Activated CD8-positive, alpha-beta T cell treated with anti-CD3 and anti-CD28 coated beads, Interleukin-2, amount 10 ng/mL, durations not matched to agents 7 days and 5 days (primary cell): ENCODE data around the gene TOX2. TPM values are rescaled to one million over a fixed set of nuclear protein-coding genes. Genes with fewer than 3 reads are reported as not detected.

Source experiments
- ATAC-seq: fragments of 150-1000 bp; cut with Tn5 transposase; one replicate; pipeline ENCODE4 v1.10.0; 2021; ENCODE audit warnings: moderate library complexity
- CTCF ChIA-PET: fragments of 350-600 bp; sonication (Branson Sonifier 250); formaldehyde crosslinking; loops from one replicate; lab custom pipeline; 2021; ENCODE audit warnings: antibody characterized with exemption; lab: Charles Lee
- POLR2A ChIA-PET: fragments of 350-600 bp; sonication (Branson Sonifier 250); formaldehyde crosslinking; loops from one replicate; lab custom pipeline; 2021; ENCODE audit warnings: antibody characterized with exemption; lab: Charles Lee
- DNase-seq: peaks from one replicate; pipeline ENCODE4 v3.0.0-alpha.2; 2020
- H3K27ac Mint-ChIP-seq: one replicate; pipeline ENCODE4 v1.8.0; 2021; ENCODE audit warnings: mild to moderate bottlenecking, mixed read lengths
- H3K27me3 Mint-ChIP-seq: one replicate; pipeline ENCODE4 v1.8.0; 2021; ENCODE audit warnings: low read depth, mixed read lengths
- H3K36me3 Mint-ChIP-seq: one replicate; pipeline ENCODE4 v1.8.0; 2021; ENCODE audit warnings: low read depth, mixed read lengths
- H3K4me1 Mint-ChIP-seq: one replicate; pipeline ENCODE4 v1.8.0; 2021; ENCODE audit warnings: low read depth, mixed read lengths
- H3K4me3 Mint-ChIP-seq: one replicate; pipeline ENCODE4 v1.8.0; 2021; ENCODE audit warnings: mild to moderate bottlenecking, mixed read lengths
- H3K9me3 Mint-ChIP-seq: one replicate; pipeline ENCODE4 v1.8.0; 2022; ENCODE audit warnings: mixed read lengths; ENCODE audit not compliant: insufficient read depth
- total RNA-seq, 2 experiments: library from RNA; stranded (reverse); gene quantifications; one replicate each; pipeline ENCODE4 v1.2.3, GENCODE V29; 2021

The TOX2 gene
- total RNA-seq, 2 experiments from 2014 or later = 0.31 to 0.61 TPM

- DNase-seq = peak; percentile 64
- POLR2A ChIA-PET = interaction anchor here (1.3 to 3.3 kb wide), 6 partner anchors 9 to 613 kb away, joined by 3 to 22 read pairs (median 6); no protein-coding TSS in a partner anchor
- Mint-ChIP-seq H3K9me3 (no peaks in the 10 kb centered on the region), H3K27me3 (peaks cover 14% of the 10 kb centered on the region), H3K27ac (peak overlapping the region; percentile 93), H3K36me3 (no peaks in the 10 kb centered on the region), H3K4me3 (peak overlapping the region; percentile 72), H3K4me1 (peaks cover 84% of the 10 kb centered on the region)
- CTCF ChIA-PET = interaction anchor here (1.2 to 3.8 kb wide), 6 partner anchors 10 to 320 kb away, joined by 3 to 19 read pairs (median 12); no protein-coding TSS in a partner anchor
- peak; percentile 34 for ATAC-seq
Measured at GRCh38 chr20:44070139-44070900, 155.7 kb downstream of the TOX2 start.

GRCh38 chr20:44071057-44071456 is 156.4 kb downstream of the TOX2 start:
- DNase-seq = no peak
- peaks cover 12% of the 10 kb centered on the region for H3K27me3 Mint-ChIP-seq
- H3K9me3 Mint-ChIP-seq = no peaks in the 10 kb centered on the region
- peaks cover 84% of the 10 kb centered on the region for H3K4me1 Mint-ChIP-seq
- ChIA-PET CTCF (interaction anchor here (1.9 to 3.8 kb wide), 4 partner anchors 10 to 321 kb away, joined by 8 to 19 read pairs (median 12); no protein-coding TSS in a partner anchor), POLR2A (interaction anchor here (1.3 to 3.3 kb wide), 2 partner anchors 320 to 614 kb away, joined by 4 to 22 read pairs; no protein-coding TSS in a partner anchor)
- ATAC-seq = no peak
- H3K27ac Mint-ChIP-seq = no peak overlapping the region
- no peaks in the 10 kb centered on the region for H3K36me3 Mint-ChIP-seq
- no peak overlapping the region for H3K4me3 Mint-ChIP-seq

GRCh38 chr20:44071526-44072111 is 157.0 kb downstream of the TOX2 start:
- Mint-ChIP-seq H3K4me3 (no peak overlapping the region), H3K9me3 (no peaks in the 10 kb centered on the region), H3K27me3 (peaks cover 12% of the 10 kb centered on the region), H3K36me3 (no peaks in the 10 kb centered on the region), H3K27ac (peak overlapping the region; percentile 60), H3K4me1 (peaks cover 80% of the 10 kb centered on the region)
- POLR2A ChIA-PET = interaction anchor here (0.7 to 3.3 kb wide), 3 partner anchors 8 to 321 kb away, joined by 3 to 22 read pairs (median 3); no protein-coding TSS in a partner anchor
- no peak for ATAC-seq
- no peak for DNase-seq
- CTCF ChIA-PET = interaction anchor here (1.0 to 3.8 kb wide), 4 partner anchors 9 to 322 kb away, joined by 6 to 19 read pairs (median 8); no protein-coding TSS in a partner anchor

GRCh38 chr20:44072384-44072783 is 157.7 kb downstream of the TOX2 start:
- no peak for DNase-seq
- ChIA-PET CTCF (interaction anchor here (1.0 to 2.1 kb wide), 4 partner anchors 8 to 322 kb away, joined by 3 to 9 read pairs (median 7); no protein-coding TSS in a partner anchor), POLR2A (interaction anchor here (0.7 to 1.0 kb wide), 2 partner anchors 8 kb away, joined by 3 read pairs; no protein-coding TSS in a partner anchor)
- Mint-ChIP-seq H3K36me3 (no peaks in the 10 kb centered on the region), H3K4me1 (peaks cover 76% of the 10 kb centered on the region), H3K27me3 (peaks cover 10% of the 10 kb centered on the region), H3K4me3 (no peak overlapping the region), H3K9me3 (no peaks in the 10 kb centered on the region), H3K27ac (no peak overlapping the region)
- ATAC-seq = no peak

GRCh38 chr20:44073011-44073674 is 158.5 kb downstream of the TOX2 start:
- no peaks in the 10 kb centered on the region for H3K9me3 Mint-ChIP-seq
- DNase-seq (no peak), ATAC-seq (no peak)
- ChIA-PET POLR2A (no interaction called here), CTCF (interaction anchor here (1.0 to 2.1 kb wide), 4 partner anchors 16 to 323 kb away, joined by 3 to 9 read pairs (median 6); no protein-coding TSS in a partner anchor)
- H3K4me3 Mint-ChIP-seq = no peak overlapping the region
- H3K36me3 Mint-ChIP-seq = no peaks in the 10 kb centered on the region
- H3K4me1 Mint-ChIP-seq = peaks cover 69% of the 10 kb centered on the region
- H3K27me3 Mint-ChIP-seq = peaks cover 8% of the 10 kb centered on the region
- no peak overlapping the region for H3K27ac Mint-ChIP-seq

- ChIA-PET CTCF (interaction anchor here (0.8 to 1.6 kb wide), 2 partner anchors 116 to 323 kb away, joined by 3 to 4 read pairs; no protein-coding TSS in a partner anchor), POLR2A (no interaction called here)
- H3K36me3 Mint-ChIP-seq = no peaks in the 10 kb centered on the region
- no peaks in the 10 kb centered on the region for H3K9me3 Mint-ChIP-seq
- ATAC-seq = no peak
- no peak overlapping the region for H3K4me3 Mint-ChIP-seq
- peaks cover 64% of the 10 kb centered on the region for H3K4me1 Mint-ChIP-seq
- no peak for DNase-seq
- H3K27ac Mint-ChIP-seq = no peak overlapping the region
- H3K27me3 Mint-ChIP-seq = peaks cover 8% of the 10 kb centered on the region
Measured at GRCh38 chr20:44073675-44074071, 159.0 kb downstream of the TOX2 start.

GRCh38 chr20:44074252-44075151 is 159.8 kb downstream of the TOX2 start:
- ATAC-seq (no peak), DNase-seq (no peak)
- Mint-ChIP-seq H3K27me3 (peaks cover 11% of the 10 kb centered on the region), H3K9me3 (no peaks in the 10 kb centered on the region), H3K4me3 (no peak overlapping the region), H3K27ac (no peak overlapping the region), H3K4me1 (peaks cover 61% of the 10 kb centered on the region), H3K36me3 (no peaks in the 10 kb centered on the region)
- POLR2A ChIA-PET = interaction anchor here (0.7 kb wide), 1 partner anchor 103 kb away, joined by 3 read pairs; no protein-coding TSS in a partner anchor
- CTCF ChIA-PET = interaction anchor here (0.8 to 1.6 kb wide), 4 partner anchors 17 to 324 kb away, joined by 3 to 4 read pairs (median 4); no protein-coding TSS in a partner anchor

GRCh38 chr20:44075191-44075949 is 160.7 kb downstream of the TOX2 start:
- ChIA-PET POLR2A (interaction anchor here (0.7 kb wide), 1 partner anchor 103 kb away, joined by 3 read pairs; no protein-coding TSS in a partner anchor), CTCF (interaction anchor here (1.4 to 1.6 kb wide), 2 partner anchors 17 to 114 kb away, joined by 3 to 4 read pairs; no protein-coding TSS in a partner anchor)
- ATAC-seq = no peak
- no peak for DNase-seq
- Mint-ChIP-seq H3K9me3 (no peaks in the 10 kb centered on the region), H3K4me3 (no peak overlapping the region), H3K36me3 (no peaks in the 10 kb centered on the region), H3K27ac (no peak overlapping the region), H3K27me3 (peaks cover 11% of the 10 kb centered on the region), H3K4me1 (peaks cover 59% of the 10 kb centered on the region)

GRCh38 chr20:44075950-44076232 is 161.2 kb downstream of the TOX2 start:
- no peaks in the 10 kb centered on the region for H3K36me3 Mint-ChIP-seq
- ATAC-seq (no peak), DNase-seq (no peak)
- H3K9me3 Mint-ChIP-seq = no peaks in the 10 kb centered on the region
- H3K27ac Mint-ChIP-seq = no peak overlapping the region
- ChIA-PET CTCF (no interaction called here), POLR2A (no interaction called here)
- H3K4me3 Mint-ChIP-seq = no peak overlapping the region
- H3K27me3 Mint-ChIP-seq = peaks cover 11% of the 10 kb centered on the region
- H3K4me1 Mint-ChIP-seq = peaks cover 59% of the 10 kb centered on the region

GRCh38 chr20:44079291-44079690 is 164.6 kb downstream of the TOX2 start:
- DNase-seq (no peak), ATAC-seq (no peak)
- CTCF ChIA-PET = interaction anchor here (1.6 to 7.6 kb wide), 6 partner anchors 10 to 329 kb away, joined by 4 to 103 read pairs (median 16); no protein-coding TSS in a partner anchor
- H3K9me3 Mint-ChIP-seq = no peaks in the 10 kb centered on the region
- POLR2A ChIA-PET = interaction anchor here (0.6 to 2.5 kb wide), 3 partner anchors 10 to 622 kb away, joined by 3 to 9 read pairs (median 3); no protein-coding TSS in a partner anchor
- no peak overlapping the region for H3K4me3 Mint-ChIP-seq
- H3K4me1 Mint-ChIP-seq = peaks cover 31% of the 10 kb centered on the region
- no peaks in the 10 kb centered on the region for H3K36me3 Mint-ChIP-seq
- H3K27me3 Mint-ChIP-seq = peaks cover 4% of the 10 kb centered on the region
- H3K27ac Mint-ChIP-seq = no peak overlapping the region
